ENCODE results near the gene ADAMTS16.

The ADAMTS16 gene

GRCh38 chr5:5220901-5221631, 80.9 kb downstream of the ADAMTS16 start:
- H3K4me3 ChIP-seq (ENCODE audit: low read depth, low read length): no peak overlapping the region
- no peak for TF ChIP-seq CTCF (IDR thresholded peaks at IDR 0.05; ENCODE audit: borderline replicate concordance, insufficient read depth, low read depth, low read length)

GRCh38 chr5:5221724-5222123, 81.6 kb downstream of the ADAMTS16 start:
- no peak for TF ChIP-seq CTCF (IDR thresholded peaks at IDR 0.05; ENCODE audit: borderline replicate concordance, insufficient read depth, low read depth, low read length)
- no peak overlapping the region for H3K4me3 ChIP-seq (ENCODE audit: low read depth, low read length)

- H3K4me3 ChIP-seq (ENCODE audit: low read depth, low read length): no peak overlapping the region
- TF ChIP-seq CTCF (IDR thresholded peaks at IDR 0.05; ENCODE audit: borderline replicate concordance, insufficient read depth, low read depth, low read length): no peak
These were observed 91.4 kb downstream of the ADAMTS16 start for GRCh38 chr5:5231576-5231975.

GRCh38 chr5:5234912-5235311, 94.8 kb downstream of the ADAMTS16 start:
- no peak overlapping the region for H3K4me3 ChIP-seq (ENCODE audit: low read depth, low read length)
- TF ChIP-seq CTCF (IDR thresholded peaks at IDR 0.05; ENCODE audit: borderline replicate concordance, insufficient read depth, low read depth, low read length): no peak

GRCh38 chr5:5235685-5236084, 95.6 kb downstream of the ADAMTS16 start:
- H3K4me3 ChIP-seq (ENCODE audit: low read depth, low read length): no peak overlapping the region
- no peak for TF ChIP-seq CTCF (IDR thresholded peaks at IDR 0.05; ENCODE audit: borderline replicate concordance, insufficient read depth, low read depth, low read length)

GRCh38 chr5:5239191-5239590, 99.1 kb downstream of the ADAMTS16 start:
- H3K4me3 ChIP-seq (ENCODE audit: low read depth, low read length): no peak overlapping the region
- TF ChIP-seq CTCF (IDR thresholded peaks at IDR 0.05; ENCODE audit: borderline replicate concordance, insufficient read depth, low read depth, low read length): no peak

- TF ChIP-seq CTCF (IDR thresholded peaks at IDR 0.05; ENCODE audit: borderline replicate concordance, insufficient read depth, low read depth, low read length): no peak
- H3K4me3 ChIP-seq (ENCODE audit: low read depth, low read length): no peak overlapping the region
These were observed 100.1 kb downstream of the ADAMTS16 start for GRCh38 chr5:5240234-5240633.

Data from GM12875 (cell line).